GM18907 (cell line): ENCODE data around the gene TNNT3.

ENCODE experiments used
- ATAC-seq: cut with Tn5 transposase; IDR thresholded peaks from one replicate; pipeline ENCODE4 v1.9.1; 2021; ENCODE audit warnings: mild to moderate bottlenecking, moderate library complexity; ENCODE audit not compliant: unreplicated experiment

Gene TNNT3

GRCh38 chr11:1988174-1988573, 68.7 kb downstream of the TNNT3 start:
- ATAC-seq = no peak
